H9 (cell line): ENCODE results near the gene ACAD9. TPM values are rescaled to one million over a fixed set of nuclear protein-coding genes. Genes with fewer than 3 reads are reported as not detected.
A peak's percentile ranks its signal among the peaks of the same experiment; 100 is the strongest.

Experiments used
- DNase-seq: peaks from one replicate; pipeline ENCODE4 v3.0.0-alpha.2; 2017
- H2AFZ ChIP-seq: one replicate; pipeline ENCODE4 v1.6.1; 2013; ENCODE audit warnings: mild to moderate bottlenecking, low read length, control low read depth, moderate library complexity
- H2AK5ac ChIP-seq: 2 replicates; pipeline ENCODE4 v1.6.1; 2013; ENCODE audit warnings: low read length, control low read depth, mixed read lengths; ENCODE audit not compliant: insufficient read length
- H2BK120ac ChIP-seq: one replicate; pipeline ENCODE4 v1.6.1; 2013; ENCODE audit warnings: low read depth, mild to moderate bottlenecking, low read length, control low read depth, inconsistent platforms; ENCODE audit not compliant: poor library complexity, severe bottlenecking
- H2BK12ac ChIP-seq: 2 replicates; pipeline ENCODE4 v1.6.1; 2013; ENCODE audit warnings: low read length, control low read depth, mixed read lengths, low read depth; ENCODE audit not compliant: insufficient read length
- H2BK15ac ChIP-seq: 2 replicates; pipeline ENCODE4 v1.6.1; 2013; ENCODE audit warnings: low read depth, low read length, control low read depth
- H2BK20ac ChIP-seq: one replicate; pipeline ENCODE4 v1.6.1; 2013; ENCODE audit warnings: low read depth, mild to moderate bottlenecking, low read length, control low read depth, inconsistent platforms; ENCODE audit not compliant: poor library complexity, severe bottlenecking
- H2BK5ac ChIP-seq: 2 replicates; pipeline ENCODE4 v1.6.1; 2013; ENCODE audit warnings: low read length, control low read depth, mixed read lengths; ENCODE audit not compliant: insufficient read length
- H3K14ac ChIP-seq: 2 replicates; pipeline ENCODE4 v1.6.1; 2013; ENCODE audit warnings: low read length, control low read depth; ENCODE audit not compliant: insufficient read depth
- H3K18ac ChIP-seq: 2 replicates; pipeline ENCODE4 v1.6.1; 2013; ENCODE audit warnings: low read depth, mild to moderate bottlenecking, mixed read lengths, low read length, control low read depth; ENCODE audit not compliant: insufficient read length
- H3K23ac ChIP-seq: 2 replicates; pipeline ENCODE4 v1.6.1; 2013; ENCODE audit warnings: low read length, control low read depth, mixed read lengths, low read depth; ENCODE audit not compliant: insufficient read length
- H3K23me2 ChIP-seq: 2 replicates; pipeline ENCODE4 v1.6.1; 2013; ENCODE audit warnings: low read depth, mild to moderate bottlenecking, mixed read lengths, low read length, control low read depth; ENCODE audit not compliant: insufficient read length, poor library complexity, severe bottlenecking
- H3K27ac ChIP-seq: 2 replicates; pipeline ENCODE4 v1.5.1; 2013; ENCODE audit warnings: low read length, control low read depth, mixed read lengths, low read depth; ENCODE audit not compliant: insufficient read length
- H3K27me3 ChIP-seq: 2 replicates; pipeline ENCODE4 v1.6.1; 2013; ENCODE audit warnings: low read length, control low read depth, inconsistent platforms; ENCODE audit not compliant: insufficient read depth
- H3K4ac ChIP-seq: 2 replicates; pipeline ENCODE4 v1.6.1; 2013; ENCODE audit warnings: low read depth, mild to moderate bottlenecking, control low read depth, inconsistent platforms, low read length, moderate library complexity
- H3K4me1 ChIP-seq: 2 replicates; pipeline ENCODE4 v1.6.1; 2013; ENCODE audit warnings: low read length, control low read depth, inconsistent platforms; ENCODE audit not compliant: insufficient read depth
- H3K4me2 ChIP-seq: 2 replicates; pipeline ENCODE4 v1.6.1; 2013; ENCODE audit warnings: low read length, control low read depth, mixed read lengths; ENCODE audit not compliant: insufficient read length, insufficient read depth
- H3K56ac ChIP-seq: 2 replicates; pipeline ENCODE4 v1.6.1; 2013; ENCODE audit warnings: low read depth, mild to moderate bottlenecking, mixed read lengths, low read length, control low read depth; ENCODE audit not compliant: insufficient read length
- H3K79me1 ChIP-seq: 2 replicates; pipeline ENCODE4 v1.6.1; 2013; ENCODE audit warnings: low read depth, mild to moderate bottlenecking, moderate library complexity, low read length, control low read depth, inconsistent platforms; ENCODE audit not compliant: insufficient read depth, poor library complexity, severe bottlenecking
- H3K79me2 ChIP-seq: 2 replicates; pipeline ENCODE4 v1.6.1; 2013; ENCODE audit warnings: low read length, control low read depth, inconsistent platforms; ENCODE audit not compliant: insufficient read depth
- H3K9ac ChIP-seq: 2 replicates; pipeline ENCODE4 v1.6.1; 2013; ENCODE audit warnings: low read length, control low read depth, mixed read lengths; ENCODE audit not compliant: insufficient read length; ENCODE audit errors: extremely low read depth
- H3K9me3 ChIP-seq: one replicate; pipeline ENCODE4 v1.6.1; 2013; ENCODE audit warnings: low read depth, low read length, inconsistent platforms; ENCODE audit not compliant: control insufficient read depth
- H3T11ph ChIP-seq: one replicate; pipeline ENCODE4 v1.6.1; 2013; ENCODE audit warnings: mild to moderate bottlenecking, low read length, control low read depth, inconsistent platforms
- H4K20me1 ChIP-seq: one replicate; pipeline ENCODE4 v1.6.1; 2013; ENCODE audit not compliant: control insufficient read depth, insufficient read length, insufficient read depth
- H4K5ac ChIP-seq: 2 replicates; pipeline ENCODE4 v1.6.1; 2013; ENCODE audit warnings: low read depth, mild to moderate bottlenecking, mixed read lengths, low read length, control low read depth; ENCODE audit not compliant: insufficient read length
- H4K8ac ChIP-seq: replicated peaks from 2 replicates; pipeline ENCODE4 v1.6.1; 2013; ENCODE audit warnings: low read length, control low read depth, mixed read lengths, low read depth; ENCODE audit not compliant: insufficient read length
- H4K91ac ChIP-seq: 2 replicates; pipeline ENCODE4 v1.6.1; 2013; ENCODE audit warnings: low read depth, mild to moderate bottlenecking, moderate library complexity, mixed read lengths, low read length, control low read depth; ENCODE audit not compliant: insufficient read length
- H3K27ac Mint-ChIP-seq, 3 experiments: 2 replicates in 2 of 3; 3 replicates in 1 of 3; pipeline ENCODE4 v1.8.0; 2020 to 2021; ENCODE audit warnings: mixed read lengths in 3 of 3, mild to moderate bottlenecking in 1 of 3, moderate library complexity in 1 of 3
- H3K27me3 Mint-ChIP-seq: 2 replicates; pipeline ENCODE4 v1.8.0; 2021; ENCODE audit warnings: low read depth, mild to moderate bottlenecking, moderate library complexity, mixed read lengths
- H3K36me3 Mint-ChIP-seq, 3 experiments: 2 replicates in 2 of 3; 3 replicates in 1 of 3; pipeline ENCODE4 v1.8.0; 2020 to 2021; ENCODE audit warnings: low read depth in 3 of 3, mixed read lengths in 3 of 3; ENCODE audit not compliant: insufficient read depth in 1 of 3
- H3K4me1 Mint-ChIP-seq, 2 experiments: 2 replicates each; pipeline ENCODE4 v1.8.0; 2020; ENCODE audit warnings: mixed read lengths in 2 of 2
- H3K4me3 Mint-ChIP-seq, 2 experiments: 2 replicates in 1 of 2; 3 replicates in 1 of 2; pipeline ENCODE4 v1.8.0; 2020 to 2021; ENCODE audit warnings: mild to moderate bottlenecking in 2 of 2, mixed read lengths in 2 of 2, moderate library complexity in 1 of 2
- H3K9me3 Mint-ChIP-seq, 2 experiments: 2 replicates in 1 of 2; 3 replicates in 1 of 2; pipeline ENCODE4 v1.8.0; 2020; ENCODE audit warnings: mild to moderate bottlenecking in 2 of 2, mixed read lengths in 2 of 2, moderate library complexity in 1 of 2
- WGBS: extraction: QIAGEN DNeasy Blood & Tissue Kit; methylation state at CpG from one replicate; pipeline ENCODE4 v1.1.7; 2013; ENCODE audit warnings: missing lambda C conversion rate, low lambda C conversion rate, mixed read lengths; ENCODE audit not compliant: insufficient read length; ENCODE audit errors: extremely low coverage; 5-methylcytosine and 5-hydroxymethylcytosine counted together
- total RNA-seq: library from RNA; stranded (reverse); gene quantifications from 2 replicates; pipeline ENCODE4 v1.2.1, GENCODE V29; 2021
- TF ChIP-seq, protein P1 (sequence below): fragments of 200-600 bp; sonication (generic); conservative IDR thresholded peaks from 3 replicates; pipeline ENCODE4 v1.8.0; 2021; ENCODE audit warnings: antibody characterized with exemption, mild to moderate bottlenecking

ACAD9 gene
- total RNA-seq, 1 experiment from 2014 or later: 43.1 TPM

DNA sequence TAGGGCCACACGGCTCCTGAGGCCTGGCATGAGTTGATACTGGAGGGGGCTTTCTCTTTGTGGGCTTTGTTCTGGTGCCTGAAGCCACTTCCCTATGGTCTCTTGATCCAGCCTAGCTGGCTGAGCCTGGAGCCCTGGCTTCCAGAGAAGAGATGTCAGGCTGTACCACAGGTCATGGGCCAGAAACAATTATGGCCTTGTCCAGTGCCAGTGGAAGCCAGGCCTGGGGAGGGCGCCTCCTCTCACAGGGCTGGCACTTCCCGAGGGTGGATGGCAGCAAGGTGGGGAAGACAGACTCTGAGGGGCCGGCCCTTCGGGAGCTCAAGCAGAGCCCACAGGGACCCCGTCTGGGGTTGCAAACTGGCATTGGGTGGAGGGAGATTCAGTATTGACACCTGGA, 34.9 kb upstream of the ACAD9 start:
- Histone ChIP-seq H3K56ac (no peak overlapping the region), H4K91ac (peak overlapping the region; percentile 20), H3K4me1 (no peaks in the 10 kb centered on the region), H3K4ac (no peak overlapping the region), H3K14ac (no peak overlapping the region), H4K5ac (no peak overlapping the region), H3K27ac (no peak overlapping the region), H3K23ac (no peak overlapping the region), H3K27me3 (no peaks in the 10 kb centered on the region), H2BK15ac (no peak overlapping the region), H3K9me3 (no peaks in the 10 kb centered on the region), H3K9ac (no peak overlapping the region), H3K79me1 (no peaks in the 10 kb centered on the region), H2BK120ac (no peak overlapping the region), H2BK20ac (no peak overlapping the region), H3K79me2 (no peaks in the 10 kb centered on the region), H3K4me2 (no peak overlapping the region), H2BK12ac (no peak overlapping the region), H3K23me2 (peaks cover 6% of the 10 kb centered on the region), H2BK5ac (no peak overlapping the region), H3T11ph (no peak overlapping the region), H3K18ac (no peak overlapping the region), H4K8ac (no peak overlapping the region), H2AFZ (no peak overlapping the region), H2AK5ac (no peak overlapping the region), H4K20me1 (no peaks in the 10 kb centered on the region)
- H3K9me3 Mint-ChIP-seq: peaks cover 11 to 12% of the 10 kb centered on the region in 2 experiments
- TF ChIP-seq, protein P1, sequence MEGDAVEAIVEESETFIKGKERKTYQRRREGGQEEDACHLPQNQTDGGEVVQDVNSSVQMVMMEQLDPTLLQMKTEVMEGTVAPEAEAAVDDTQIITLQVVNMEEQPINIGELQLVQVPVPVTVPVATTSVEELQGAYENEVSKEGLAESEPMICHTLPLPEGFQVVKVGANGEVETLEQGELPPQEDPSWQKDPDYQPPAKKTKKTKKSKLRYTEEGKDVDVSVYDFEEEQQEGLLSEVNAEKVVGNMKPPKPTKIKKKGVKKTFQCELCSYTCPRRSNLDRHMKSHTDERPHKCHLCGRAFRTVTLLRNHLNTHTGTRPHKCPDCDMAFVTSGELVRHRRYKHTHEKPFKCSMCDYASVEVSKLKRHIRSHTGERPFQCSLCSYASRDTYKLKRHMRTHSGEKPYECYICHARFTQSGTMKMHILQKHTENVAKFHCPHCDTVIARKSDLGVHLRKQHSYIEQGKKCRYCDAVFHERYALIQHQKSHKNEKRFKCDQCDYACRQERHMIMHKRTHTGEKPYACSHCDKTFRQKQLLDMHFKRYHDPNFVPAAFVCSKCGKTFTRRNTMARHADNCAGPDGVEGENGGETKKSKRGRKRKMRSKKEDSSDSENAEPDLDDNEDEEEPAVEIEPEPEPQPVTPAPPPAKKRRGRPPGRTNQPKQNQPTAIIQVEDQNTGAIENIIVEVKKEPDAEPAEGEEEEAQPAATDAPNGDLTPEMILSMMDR: no peak
- no peak for DNase-seq
- no peak overlapping the region for H3K4me3 Mint-ChIP-seq
- WGBS: no CpG with 5 or more reads among the region's 6 CpGs
- H3K27ac Mint-ChIP-seq: no peak overlapping the region; a peak in 1 of 7 replicates
- peaks cover 19 to 21% of the 10 kb centered on the region in 2 experiments for H3K4me1 Mint-ChIP-seq
- H3K27me3 Mint-ChIP-seq: peaks cover 2% of the 10 kb centered on the region
- H3K36me3 Mint-ChIP-seq: peaks cover 0 to 2% (median 0%) of the 10 kb centered on the region in 3 experiments; a peak in 1 of 7 replicates
